ENCODE measurements around the gene ABR. TPM values are rescaled to one million over a fixed set of nuclear protein-coding genes. Genes with fewer than 3 reads are reported as not detected.

ABR gene
- total RNA-seq, 2 experiments from 2014 or later, result 32.1 to 33.4 TPM

- CTCF ChIA-PET, result no interaction called here
- Mint-ChIP-seq H3K9me3 (no peaks in the 10 kb centered on the region), H3K27ac (no peak overlapping the region), H3K36me3 (ENCODE audit: low read depth) (no peaks in the 10 kb centered on the region), H3K27me3 (ENCODE audit: low read depth) (peaks cover 21% of the 10 kb centered on the region), H3K4me1 (ENCODE audit: low read depth) (no peaks in the 10 kb centered on the region), H3K4me3 (no peak overlapping the region)
- no peak for DNase-seq
- intact Hi-C loops (cut with micrococcal nuclease), result no loop called here
Measured at GRCh38 chr17:969811-970355, 209.9 kb downstream of the ABR start.

DNA sequence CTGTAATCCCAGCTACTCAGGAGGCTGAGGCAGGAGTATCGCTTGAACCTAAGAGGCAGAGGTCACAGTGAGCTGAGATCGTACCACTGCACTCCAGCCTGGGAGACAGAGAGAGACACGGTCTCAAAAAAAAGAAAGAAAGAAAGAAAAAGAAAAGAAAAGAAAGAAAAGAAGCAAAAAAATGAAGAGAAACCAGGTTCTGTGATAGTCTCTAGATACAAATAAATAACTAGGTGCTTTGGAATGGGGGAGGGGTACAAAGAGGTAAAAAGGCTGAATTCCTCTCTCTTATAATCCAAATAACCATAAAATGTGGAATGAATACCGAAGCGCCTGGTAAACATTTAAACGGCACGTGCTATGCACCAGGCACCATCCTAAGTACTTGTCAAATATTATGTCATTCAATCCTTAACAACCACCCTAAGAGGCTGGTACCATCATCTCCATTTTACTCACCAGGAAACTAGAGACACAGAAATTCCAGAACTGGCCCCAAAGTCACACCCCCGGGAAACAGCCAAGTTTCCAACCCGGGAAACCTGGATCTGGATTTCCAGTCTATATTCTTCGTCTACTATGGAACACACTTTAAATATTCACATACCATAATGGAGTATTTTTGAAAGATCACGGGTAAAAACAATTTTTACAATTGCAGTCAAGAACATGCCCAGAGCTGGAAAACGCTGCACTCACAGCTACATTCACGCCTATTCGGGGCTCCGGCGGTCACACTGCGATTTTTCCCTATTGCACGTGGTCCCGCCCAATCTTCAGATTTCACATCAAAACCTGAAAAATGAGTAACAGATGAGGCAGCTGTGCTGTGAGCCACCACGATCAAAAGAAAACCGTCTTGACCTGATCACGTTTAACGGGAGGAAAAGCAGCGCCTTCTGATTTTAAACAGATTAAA is 210.7 kb downstream of the ABR start:
- Mint-ChIP-seq H3K4me1 (ENCODE audit: low read depth) (no peaks in the 10 kb centered on the region), H3K27me3 (ENCODE audit: low read depth) (peaks cover 23% of the 10 kb centered on the region), H3K4me3 (no peak overlapping the region), H3K9me3 (no peaks in the 10 kb centered on the region), H3K36me3 (ENCODE audit: low read depth) (no peaks in the 10 kb centered on the region), H3K27ac (no peak overlapping the region)
- no peak for DNase-seq
- CTCF ChIA-PET, result no interaction called here
- intact Hi-C loops (cut with micrococcal nuclease), result no loop called here

DNA sequence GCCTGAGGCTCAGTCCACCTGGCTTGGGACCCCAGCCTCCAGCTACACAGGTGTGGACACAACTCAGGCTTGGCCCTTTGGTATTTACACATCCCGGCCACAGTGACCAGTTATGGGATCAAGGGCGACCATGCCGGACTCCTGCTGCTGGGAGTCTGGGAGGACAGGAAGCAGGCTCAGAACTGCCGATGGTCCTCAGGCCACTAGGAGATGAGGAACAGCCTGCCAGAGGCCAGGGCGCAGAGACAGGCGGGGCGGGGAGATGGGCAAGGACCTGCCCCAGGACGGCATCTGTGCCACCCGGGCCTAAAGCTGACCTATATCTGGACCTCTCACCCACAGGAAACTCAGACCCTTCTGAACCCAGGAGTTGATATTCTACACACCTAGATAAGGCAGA is 212.7 kb downstream of the ABR start:
- Mint-ChIP-seq H3K4me3 (no peak overlapping the region), H3K27ac (no peak overlapping the region), H3K27me3 (ENCODE audit: low read depth) (peaks cover 24% of the 10 kb centered on the region), H3K36me3 (ENCODE audit: low read depth) (no peaks in the 10 kb centered on the region), H3K4me1 (ENCODE audit: low read depth) (no peaks in the 10 kb centered on the region), H3K9me3 (no peaks in the 10 kb centered on the region)
- intact Hi-C loops (cut with micrococcal nuclease), result no loop called here
- CTCF ChIA-PET, result no interaction called here
- DNase-seq, result no peak

DNA sequence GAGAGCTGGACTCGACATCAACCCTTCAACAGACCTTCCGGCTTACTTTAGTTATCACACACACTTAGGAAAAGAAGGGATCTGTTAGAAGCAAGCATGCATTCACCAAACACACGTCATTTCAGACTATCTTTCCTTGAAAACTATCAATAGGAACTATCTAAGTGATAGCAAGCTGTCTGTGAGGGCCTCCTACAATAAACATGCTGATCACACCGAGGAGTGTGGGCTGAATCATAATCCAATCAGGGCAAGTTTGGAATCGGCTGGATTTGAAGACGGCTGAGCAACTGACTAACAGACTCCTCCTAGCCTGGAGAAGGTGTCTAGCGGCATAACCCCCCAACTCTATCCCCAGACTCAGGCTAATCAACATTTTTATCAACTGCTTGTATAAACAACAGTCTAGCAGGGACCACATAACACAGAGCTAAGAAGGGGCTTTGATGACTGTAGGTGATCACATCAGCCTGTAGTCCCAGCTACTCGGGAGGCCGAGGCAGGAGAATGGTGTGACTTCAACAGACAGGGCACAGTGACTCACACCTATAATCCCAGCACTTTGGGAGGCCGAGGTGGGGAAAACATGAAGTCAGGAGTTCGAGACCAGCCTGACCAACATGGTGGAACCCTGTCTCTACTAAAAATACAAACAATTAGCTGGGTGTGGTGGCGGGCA is 214.3 kb downstream of the ABR start:
- no peak for DNase-seq
- Mint-ChIP-seq H3K9me3 (no peaks in the 10 kb centered on the region), H3K4me1 (ENCODE audit: low read depth) (no peaks in the 10 kb centered on the region), H3K36me3 (ENCODE audit: low read depth) (no peaks in the 10 kb centered on the region), H3K27ac (no peak overlapping the region), H3K4me3 (no peak overlapping the region), H3K27me3 (ENCODE audit: low read depth) (peaks cover 27% of the 10 kb centered on the region)
- CTCF ChIA-PET, result interaction anchor here (0.6 to 1.2 kb wide), 6 partner anchors 15 to 682 kb away, joined by 3 to 4 read pairs (median 3); no protein-coding TSS in a partner anchor
- intact Hi-C loops (cut with micrococcal nuclease), result no loop called here

DNA sequence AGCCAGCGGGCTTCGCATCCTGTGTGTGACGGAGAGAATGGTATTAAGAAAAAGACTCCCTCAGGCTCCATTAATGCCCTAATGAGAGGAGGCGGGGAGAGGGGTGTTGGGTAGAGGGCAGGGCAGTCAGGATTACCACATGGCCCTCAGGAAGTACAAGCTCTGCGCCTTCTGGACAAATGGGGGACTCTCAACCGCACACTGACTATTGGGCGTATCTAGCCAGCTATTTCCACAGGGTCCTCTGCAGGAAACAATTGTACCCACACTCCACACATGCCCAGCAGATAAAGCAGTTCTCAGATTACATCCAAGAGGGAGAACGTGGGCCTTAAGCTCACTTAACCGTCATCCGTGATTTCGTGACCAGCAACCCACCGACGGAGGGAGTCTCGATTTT is 214.9 kb downstream of the ABR start:
- CTCF ChIA-PET, result interaction anchor here (0.6 to 1.2 kb wide), 3 partner anchors 16 to 192 kb away, joined by 3 read pairs; no protein-coding TSS in a partner anchor
- H3K9me3 Mint-ChIP-seq, result no peaks in the 10 kb centered on the region

DNA sequence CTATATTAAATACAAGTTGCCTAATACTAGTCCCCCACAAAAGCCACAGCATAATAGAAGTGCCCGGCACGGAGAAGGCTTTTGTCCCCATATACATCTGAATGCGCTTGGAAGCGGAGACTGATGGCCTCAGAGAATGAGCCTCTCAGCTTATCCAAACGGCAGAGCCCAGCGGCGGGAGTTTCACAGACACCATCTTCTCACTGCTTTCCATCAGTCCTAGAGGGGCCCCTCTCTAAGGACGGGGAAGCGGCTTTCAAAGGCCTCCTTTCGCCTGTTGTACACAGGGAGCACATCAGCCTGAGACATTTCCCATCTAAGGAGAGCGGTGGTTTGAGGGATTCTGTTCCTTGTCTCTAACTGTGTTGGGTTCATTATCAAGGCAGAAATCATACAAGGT is 217.1 kb downstream of the ABR start:
- H3K27me3 Mint-ChIP-seq (ENCODE audit: low read depth), result peaks cover 15% of the 10 kb centered on the region

More for the DNA sequence above, 214.9 kb downstream of the ABR start:
- intact Hi-C loops (cut with micrococcal nuclease), result no loop called here
- Mint-ChIP-seq H3K4me1 (ENCODE audit: low read depth) (no peaks in the 10 kb centered on the region), H3K27ac (no peak overlapping the region), H3K4me3 (no peak overlapping the region), H3K27me3 (ENCODE audit: low read depth) (peaks cover 24% of the 10 kb centered on the region), H3K36me3 (ENCODE audit: low read depth) (no peaks in the 10 kb centered on the region)
- no peak for DNase-seq

GRCh38 chr17:962166-962565 is 217.6 kb downstream of the ABR start:
- intact Hi-C loops (cut with micrococcal nuclease), result no loop called here
- peaks cover 15% of the 10 kb centered on the region for H3K27me3 Mint-ChIP-seq (ENCODE audit: low read depth)
- H3K27ac Mint-ChIP-seq, result no peak overlapping the region
- no peaks in the 10 kb centered on the region for H3K4me1 Mint-ChIP-seq (ENCODE audit: low read depth)
- no peak overlapping the region for H3K4me3 Mint-ChIP-seq
- no peaks in the 10 kb centered on the region for H3K36me3 Mint-ChIP-seq (ENCODE audit: low read depth)
- no peak for DNase-seq
- no peaks in the 10 kb centered on the region for H3K9me3 Mint-ChIP-seq
- CTCF ChIA-PET, result interaction anchor here (0.6 kb wide), 1 partner anchor 550 kb away, joined by 3 read pairs; no protein-coding TSS in a partner anchor

More for the DNA sequence above, 217.1 kb downstream of the ABR start:
- CTCF ChIA-PET, result interaction anchor here (0.6 kb wide), 2 partner anchors 76 to 550 kb away, joined by 3 to 4 read pairs; no protein-coding TSS in a partner anchor
- H3K9me3 Mint-ChIP-seq, result no peaks in the 10 kb centered on the region
- H3K4me3 Mint-ChIP-seq, result no peak overlapping the region
- no peak for DNase-seq
- H3K4me1 Mint-ChIP-seq (ENCODE audit: low read depth), result no peaks in the 10 kb centered on the region
- intact Hi-C loops (cut with micrococcal nuclease), result no loop called here
- H3K27ac Mint-ChIP-seq, result no peak overlapping the region
- H3K36me3 Mint-ChIP-seq (ENCODE audit: low read depth), result no peaks in the 10 kb centered on the region

DNA sequence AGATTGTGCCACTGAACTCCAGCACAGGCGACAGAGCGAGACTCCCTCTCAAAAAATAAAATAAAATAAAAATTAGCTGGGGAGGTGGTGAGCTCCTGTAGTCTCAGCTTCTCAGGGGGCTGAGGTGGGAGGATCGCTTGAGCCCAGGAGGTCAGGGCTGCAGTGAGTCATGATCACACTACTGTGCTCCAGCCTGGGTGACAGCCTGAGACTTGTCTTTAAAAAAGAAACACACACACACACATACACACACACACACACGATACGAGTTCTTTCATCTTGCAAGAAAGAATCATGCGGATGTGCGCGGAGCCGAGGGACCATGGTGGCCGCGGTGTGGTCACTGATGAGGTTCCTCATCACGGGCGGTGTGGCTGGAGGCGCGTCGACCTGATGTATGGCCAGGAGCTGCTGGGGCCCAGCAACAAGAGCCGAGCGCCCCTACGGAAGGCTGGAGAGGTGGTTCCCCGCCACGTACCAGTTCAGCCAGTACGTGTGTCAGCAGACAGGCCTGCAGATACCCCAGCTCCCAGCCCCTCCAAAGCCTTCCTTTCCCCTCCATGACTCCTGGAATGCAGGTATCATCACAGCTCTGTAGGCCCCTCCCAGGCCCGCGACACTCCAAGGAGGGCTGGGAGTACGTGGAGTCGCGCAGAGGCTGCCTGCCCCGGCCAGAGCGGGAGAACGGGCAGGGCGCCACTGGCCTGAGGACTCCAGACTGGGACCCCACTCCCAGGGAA is 220.9 kb downstream of the ABR start:
- no peak for DNase-seq
- Mint-ChIP-seq H3K27ac (no peak overlapping the region), H3K4me3 (no peak overlapping the region), H3K27me3 (ENCODE audit: low read depth) (peaks cover 10% of the 10 kb centered on the region), H3K9me3 (no peaks in the 10 kb centered on the region), H3K36me3 (ENCODE audit: low read depth) (no peaks in the 10 kb centered on the region), H3K4me1 (ENCODE audit: low read depth) (no peaks in the 10 kb centered on the region)
- intact Hi-C loops (cut with micrococcal nuclease), result no loop called here
- CTCF ChIA-PET, result no interaction called here

DNA sequence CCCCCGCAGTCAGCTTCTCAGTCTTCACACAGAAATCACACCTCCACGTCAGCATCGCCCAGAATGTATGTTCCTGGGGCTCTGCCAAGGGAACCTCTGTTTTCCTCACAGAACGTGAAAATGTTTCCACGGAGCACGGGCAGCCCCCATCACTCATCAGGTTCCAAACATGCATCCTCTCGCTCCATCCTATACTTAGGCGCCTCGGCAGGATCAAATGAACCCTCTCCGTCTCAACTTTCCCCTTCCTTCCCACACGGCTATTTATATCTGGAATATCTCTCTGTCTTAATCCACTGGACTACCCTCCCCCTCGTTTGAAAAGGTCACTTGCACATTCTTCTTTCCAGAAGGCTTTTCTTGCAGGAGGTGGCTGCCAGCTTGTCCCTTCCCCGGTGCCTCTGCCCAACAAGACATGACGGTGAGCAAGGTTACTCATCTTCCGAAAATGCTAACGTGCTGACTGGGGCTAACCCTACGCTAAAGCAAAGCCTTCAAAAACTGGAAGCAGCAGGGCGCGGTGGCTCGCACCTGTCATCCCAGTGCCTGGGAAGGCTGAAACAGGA is 221.8 kb downstream of the ABR start:
- DNase-seq, result no peak
- no peaks in the 10 kb centered on the region for H3K36me3 Mint-ChIP-seq (ENCODE audit: low read depth)
- H3K27me3 Mint-ChIP-seq (ENCODE audit: low read depth), result peaks cover 12% of the 10 kb centered on the region
- H3K27ac Mint-ChIP-seq, result no peak overlapping the region
- H3K4me1 Mint-ChIP-seq (ENCODE audit: low read depth), result no peaks in the 10 kb centered on the region
- intact Hi-C loops (cut with micrococcal nuclease), result no loop called here
- CTCF ChIA-PET, result no interaction called here
- H3K9me3 Mint-ChIP-seq, result no peaks in the 10 kb centered on the region
- no peak overlapping the region for H3K4me3 Mint-ChIP-seq

- Mint-ChIP-seq H3K4me1 (ENCODE audit: low read depth) (no peaks in the 10 kb centered on the region), H3K36me3 (ENCODE audit: low read depth) (no peaks in the 10 kb centered on the region), H3K27ac (no peak overlapping the region), H3K9me3 (no peaks in the 10 kb centered on the region), H3K27me3 (ENCODE audit: low read depth) (peaks cover 11% of the 10 kb centered on the region), H3K4me3 (no peak overlapping the region)
- intact Hi-C loops (cut with micrococcal nuclease), result no loop called here
- CTCF ChIA-PET, result no interaction called here
- DNase-seq, result no peak
Measured at GRCh38 chr17:956905-957304, 222.9 kb downstream of the ABR start.

DNA sequence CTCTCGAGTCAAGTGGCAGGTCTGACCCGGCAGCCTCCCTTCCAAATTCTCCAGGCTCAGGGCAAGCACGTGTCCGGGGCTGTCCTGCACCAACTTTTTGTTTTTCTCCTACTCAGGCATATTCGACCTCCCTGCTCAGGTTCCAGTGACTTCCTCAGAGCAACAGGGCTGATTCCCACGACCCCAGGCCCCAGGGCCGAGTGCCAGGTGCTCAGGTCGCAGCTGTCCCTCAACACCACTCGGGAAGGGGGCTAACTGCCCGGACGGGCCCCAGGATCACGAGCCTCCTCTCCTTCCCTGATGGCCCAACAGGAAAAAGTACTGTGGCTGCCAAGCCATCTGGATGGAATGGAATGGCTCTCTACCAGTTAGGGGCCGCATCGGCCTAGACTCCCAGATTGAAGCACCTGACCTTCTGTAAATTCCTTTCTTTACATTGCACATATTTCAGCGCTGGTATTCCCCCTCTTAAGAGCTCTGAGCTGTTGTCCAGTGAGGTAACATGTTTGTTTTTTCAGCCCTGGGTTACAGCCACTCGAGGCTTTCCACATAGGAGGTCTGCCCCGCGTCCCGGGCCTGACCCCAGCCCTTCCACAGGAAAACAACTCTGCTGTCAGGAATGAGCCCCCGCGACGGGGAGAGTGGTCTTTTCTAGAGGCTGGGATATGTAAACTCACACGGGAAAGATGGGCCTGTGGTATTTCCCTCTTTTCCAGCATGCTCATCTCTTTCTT is 225.2 kb downstream of the ABR start:
- peaks cover 19% of the 10 kb centered on the region for H3K27me3 Mint-ChIP-seq (ENCODE audit: low read depth)
- no peaks in the 10 kb centered on the region for H3K9me3 Mint-ChIP-seq
- no peak for DNase-seq
- H3K4me3 Mint-ChIP-seq, result no peak overlapping the region
- intact Hi-C loops (cut with micrococcal nuclease), result no loop called here
- no peaks in the 10 kb centered on the region for H3K36me3 Mint-ChIP-seq (ENCODE audit: low read depth)
- H3K27ac Mint-ChIP-seq, result no peak overlapping the region
- H3K4me1 Mint-ChIP-seq (ENCODE audit: low read depth), result no peaks in the 10 kb centered on the region
- CTCF ChIA-PET, result no interaction called here
